Erythroblast (primary cell): ENCODE measurements around the gene QKI.

Source experiments
- DNase-seq, 2 experiments: peaks; one replicate each; lab custom pipeline; 2025; lab: John Stamatoyannopoulos, UW
- GATA1 ChIP-seq: IDR thresholded peaks from 2 replicates; pipeline ENCODE4 v1.6.1; 2011; ENCODE audit warnings: low read depth, mild to moderate bottlenecking, control low read depth, low read length, moderate library complexity
- POLR2A ChIP-seq: IDR thresholded peaks from 2 replicates; pipeline ENCODE4 v1.6.1; 2011; ENCODE audit warnings: mild to moderate bottlenecking, low read length

QKI gene

DNA sequence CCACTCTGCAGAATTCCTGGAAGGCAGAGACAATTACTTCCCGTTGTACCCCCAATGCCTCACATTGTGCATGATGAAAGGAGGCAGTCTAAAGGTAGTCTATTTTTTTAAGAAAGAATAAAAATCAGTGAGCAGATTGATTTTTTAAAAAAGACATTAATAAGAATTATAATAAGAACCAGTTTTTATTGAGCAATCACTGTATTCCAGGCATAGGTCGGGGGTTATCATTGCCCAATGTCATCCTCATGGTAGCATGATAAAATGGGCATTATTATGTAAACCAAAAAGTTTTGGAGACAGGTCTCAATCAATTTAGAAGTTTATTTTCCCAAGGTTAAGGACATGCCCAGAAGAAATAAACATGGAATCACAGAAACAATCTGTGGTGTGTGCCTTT lies 14.0 kb upstream of the QKI start:
- TF ChIP-seq POLR2A (no peak), GATA1 (no peak)
- no peak for DNase-seq

DNA sequence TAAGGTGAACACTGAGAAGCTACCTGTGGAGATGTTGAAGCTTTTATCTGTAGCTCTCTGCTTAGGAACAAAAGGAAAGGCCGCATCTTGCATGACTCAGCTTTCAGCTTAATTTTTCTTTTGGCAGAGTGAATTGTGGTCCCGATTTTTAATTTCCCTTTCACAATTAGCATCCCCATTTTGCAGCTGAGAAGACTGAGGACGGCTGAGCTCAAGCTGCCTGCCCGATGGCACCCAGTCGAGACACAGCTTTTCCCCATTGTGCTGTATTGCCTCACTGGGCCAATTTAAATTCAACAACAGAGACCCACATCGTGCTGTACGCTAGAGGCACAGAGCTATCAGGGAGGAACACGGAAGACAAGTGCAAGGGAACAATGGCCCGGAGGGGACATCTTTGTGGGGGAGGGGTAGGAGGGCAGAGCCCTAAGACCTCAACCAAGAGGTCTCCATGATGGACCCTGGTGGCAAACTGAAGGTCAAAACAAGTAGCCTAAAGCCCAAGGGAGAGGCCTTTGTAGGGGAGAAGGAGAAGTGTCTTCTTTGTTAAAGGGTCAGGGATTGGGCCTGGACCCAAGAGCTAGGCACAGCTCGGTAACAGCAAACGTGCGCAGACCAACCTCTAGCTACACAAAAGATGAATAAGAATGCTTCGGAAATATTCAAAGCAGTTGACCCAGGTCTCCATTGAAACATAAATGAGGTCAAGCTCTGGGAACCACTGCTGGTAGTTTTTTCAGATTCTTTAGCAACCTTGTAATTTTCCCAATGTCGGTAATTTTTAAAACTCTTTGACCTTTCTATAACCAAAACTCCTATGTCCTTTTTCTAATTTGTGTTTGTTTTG lies 13.3 kb upstream of the QKI start:
- no peak for DNase-seq

GRCh38 chr6:163402616-163403015 lies 11.9 kb upstream of the QKI start:
- TF ChIP-seq POLR2A (no peak), GATA1 (no peak)
- no peak for DNase-seq

More for the DNA sequence above, 13.3 kb upstream of the QKI start:
- no peak for TF ChIP-seq GATA1
- TF ChIP-seq POLR2A: no peak

GRCh38 chr6:163404825-163405265 lies 9.7 kb upstream of the QKI start:
- no peak for DNase-seq
- no peak for TF ChIP-seq GATA1
- TF ChIP-seq POLR2A: no peak

DNA sequence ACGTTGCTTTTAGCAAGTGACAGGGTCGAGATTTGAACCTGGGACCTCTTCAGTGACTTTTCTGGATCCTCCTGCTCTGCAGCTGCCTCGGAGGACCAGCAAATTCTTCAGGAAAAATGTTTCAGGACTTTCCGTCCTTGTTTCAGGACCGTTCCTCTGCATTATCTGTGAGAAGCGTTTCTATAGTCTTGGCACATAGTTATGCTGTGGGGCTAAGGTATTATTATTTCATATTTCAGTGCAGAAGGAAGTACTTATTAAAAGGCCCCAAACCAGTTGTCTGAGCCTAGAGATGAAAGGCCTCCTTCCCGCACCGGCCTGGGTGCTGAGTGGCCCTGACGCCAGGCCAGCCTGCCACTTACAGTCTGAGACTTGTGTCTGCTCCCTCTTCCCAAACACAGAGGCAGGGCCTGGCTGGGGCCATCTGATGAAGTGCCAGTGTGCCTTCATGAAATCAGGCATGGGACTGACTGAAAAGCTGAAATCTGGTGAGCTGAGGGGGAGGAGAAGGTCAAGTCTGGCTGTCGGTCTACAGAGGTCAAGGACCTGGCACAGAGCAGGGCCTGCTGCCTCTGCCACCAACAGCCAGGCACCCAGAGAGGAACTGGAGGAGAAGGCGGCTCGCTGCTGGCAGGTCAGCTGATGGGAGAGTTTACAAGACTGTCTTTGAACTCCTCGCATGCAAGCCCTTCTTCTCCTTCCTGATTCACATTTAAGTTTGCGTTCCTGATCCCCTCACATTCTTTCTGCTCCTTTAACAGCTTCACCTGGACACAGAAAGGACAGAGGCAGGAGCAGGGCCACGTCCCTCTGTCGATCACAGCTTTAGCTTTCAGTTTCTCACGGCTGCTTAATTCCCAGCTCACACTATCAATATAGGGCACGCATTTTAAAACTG lies 8.9 kb upstream of the QKI start:
- no peak for TF ChIP-seq GATA1
- no peak for TF ChIP-seq POLR2A
- DNase-seq: peak; percentile 18

- DNase-seq: no peak
- TF ChIP-seq GATA1: no peak
- no peak for TF ChIP-seq POLR2A
These were observed 8.2 kb upstream of the QKI start for GRCh38 chr6:163406366-163406765.

- TF ChIP-seq GATA1: no peak
- no peak for TF ChIP-seq POLR2A
- no peak for DNase-seq
These were observed 7.7 kb upstream of the QKI start for GRCh38 chr6:163406830-163407229.

GRCh38 chr6:163408352-163408991 lies 6.0 kb upstream of the QKI start:
- no peak for TF ChIP-seq POLR2A
- no peak for TF ChIP-seq GATA1
- no peak for DNase-seq

- DNase-seq: no peak
- no peak for TF ChIP-seq GATA1
- no peak for TF ChIP-seq POLR2A
These were observed 4.8 kb upstream of the QKI start for GRCh38 chr6:163409712-163410111.

GRCh38 chr6:163412341-163412740 lies 2.2 kb upstream of the QKI start:
- TF ChIP-seq GATA1: no peak
- TF ChIP-seq POLR2A: no peak

DNA sequence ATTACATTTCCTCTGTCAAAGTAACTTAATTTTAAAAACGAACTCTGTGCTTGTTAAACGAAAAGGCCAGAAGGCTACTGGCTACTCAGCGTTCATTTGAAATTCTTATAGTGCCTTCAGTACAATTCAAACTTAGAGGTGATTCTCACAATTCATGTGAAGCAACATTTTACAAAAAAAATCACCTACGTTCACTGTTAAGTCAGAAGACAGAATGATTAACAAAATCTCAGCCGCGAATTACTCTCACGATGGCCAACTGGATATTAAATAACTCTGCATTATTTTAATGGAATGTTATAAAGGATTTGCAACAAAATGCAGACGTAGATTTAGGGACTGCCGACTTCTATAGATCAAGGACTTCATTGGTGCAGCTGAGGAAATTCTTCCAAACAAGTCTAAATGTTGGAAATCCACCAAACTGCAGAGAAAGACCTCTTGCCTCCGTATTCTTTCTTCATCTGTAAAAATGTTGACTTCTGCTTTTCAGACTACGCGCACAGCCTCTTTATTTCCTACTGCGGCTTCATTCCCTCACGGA lies 1.6 kb upstream of the QKI start:
- TF ChIP-seq POLR2A (no peak), GATA1 (no peak)
- peak in 1 of 2 experiments; percentile 35 for DNase-seq

More at GRCh38 chr6:163412341-163412740, 2.2 kb upstream of the QKI start:
- DNase-seq: peak; percentile 16 to 28

DNA sequence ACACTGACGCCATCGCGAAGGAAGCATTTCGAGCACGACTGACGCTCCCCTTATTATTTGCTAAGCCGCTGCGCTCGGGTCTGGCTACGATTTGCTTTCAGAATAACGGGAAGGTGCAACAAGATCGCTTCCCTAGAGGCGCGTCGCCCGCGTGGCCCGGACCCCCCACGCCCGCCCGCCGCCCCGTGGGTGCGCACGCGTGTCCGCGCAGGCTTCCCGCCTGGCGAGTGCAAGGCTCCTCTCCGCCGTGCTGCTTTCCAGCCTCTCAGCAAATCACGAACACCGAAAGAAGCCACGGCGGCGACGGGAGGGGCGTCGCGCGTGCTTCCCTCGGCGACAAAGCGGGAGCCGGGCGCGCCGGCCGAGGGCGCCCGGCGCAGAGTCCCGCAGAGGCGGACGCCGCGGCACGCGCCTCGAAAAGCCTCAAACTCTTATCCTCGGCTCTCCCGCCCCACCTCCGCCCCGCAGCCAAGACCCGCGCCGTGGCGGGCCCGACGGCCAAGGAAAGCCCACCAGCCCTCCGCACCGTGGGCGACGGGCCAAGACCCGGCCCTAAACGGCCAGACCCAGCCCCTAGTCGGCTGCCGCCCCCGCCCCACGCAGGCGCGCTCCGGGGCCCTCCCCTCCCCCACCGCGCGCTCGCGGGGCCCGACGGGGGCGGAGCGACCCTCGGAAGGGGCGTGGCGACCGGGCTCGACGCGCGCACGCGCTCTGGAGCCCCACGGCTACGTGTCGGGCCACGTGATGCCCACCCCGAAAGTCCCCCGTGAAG lies 987 bp upstream of the QKI start:
- DNase-seq: peak; percentile 90 to 94
- TF ChIP-seq GATA1 (no peak), POLR2A (no peak)

- peak in 1 of 2 experiments; percentile 62 for DNase-seq
- no peak for TF ChIP-seq POLR2A
- no peak for TF ChIP-seq GATA1
These were observed 565 bp downstream of the QKI start for GRCh38 chr6:163414946-163415619.
